ENCODE data around the gene C11orf52.
A peak's percentile ranks its signal among the peaks of the same experiment; 100 is the strongest.

C11orf52 gene

GRCh38 chr11:111939836-111940604, 21.3 kb downstream of the C11orf52 start:
- DNase-seq (ENCODE audit: low spot score) = no peak

GRCh38 chr11:111941963-111942362, 23.2 kb downstream of the C11orf52 start:
- DNase-seq (ENCODE audit: low spot score) = no peak

- DNase-seq (ENCODE audit: low spot score) = no peak
Measured at GRCh38 chr11:111942829-111943228, 24.1 kb downstream of the C11orf52 start.

GRCh38 chr11:111944139-111944538, 25.4 kb downstream of the C11orf52 start:
- no peak for DNase-seq (ENCODE audit: low spot score)

GRCh38 chr11:111944651-111945051, 25.9 kb downstream of the C11orf52 start:
- peak; percentile 52 for DNase-seq (ENCODE audit: low spot score)

- no peak for DNase-seq (ENCODE audit: low spot score)
Measured at GRCh38 chr11:111945198-111945597, 26.5 kb downstream of the C11orf52 start.

- DNase-seq (ENCODE audit: low spot score) = no peak
Measured at GRCh38 chr11:111946499-111946898, 27.8 kb downstream of the C11orf52 start.

GRCh38 chr11:111947143-111947542, 28.4 kb downstream of the C11orf52 start:
- no peak for DNase-seq (ENCODE audit: low spot score)

- no peak for DNase-seq (ENCODE audit: low spot score)
Measured at GRCh38 chr11:111949519-111950426, 31.1 kb downstream of the C11orf52 start.

- no peak for DNase-seq (ENCODE audit: low spot score)
Measured at GRCh38 chr11:111951565-111951964, 32.9 kb downstream of the C11orf52 start.

GRCh38 chr11:111954154-111954553, 35.4 kb downstream of the C11orf52 start:
- no peak for DNase-seq (ENCODE audit: low spot score)

- no peak for DNase-seq (ENCODE audit: low spot score)
Measured at GRCh38 chr11:111957663-111958444, 39.1 kb downstream of the C11orf52 start.

GRCh38 chr11:111960916-111961315, 42.2 kb downstream of the C11orf52 start:
- DNase-seq (ENCODE audit: low spot score) = no peak

GRCh38 chr11:111961389-111962300, 42.9 kb downstream of the C11orf52 start:
- DNase-seq (ENCODE audit: low spot score) = no peak

GRCh38 chr11:111963931-111964340, 45.2 kb downstream of the C11orf52 start:
- DNase-seq (ENCODE audit: low spot score) = no peak

- no peak for DNase-seq (ENCODE audit: low spot score)
Measured at GRCh38 chr11:111966678-111967077, 48.0 kb downstream of the C11orf52 start.

GRCh38 chr11:111967649-111968048, 48.9 kb downstream of the C11orf52 start:
- no peak for DNase-seq (ENCODE audit: low spot score)

- DNase-seq (ENCODE audit: low spot score) = no peak
Measured at GRCh38 chr11:111969344-111969743, 50.6 kb downstream of the C11orf52 start.

GRCh38 chr11:111974446-111974845, 55.7 kb downstream of the C11orf52 start:
- DNase-seq (ENCODE audit: low spot score) = no peak

- no peak for DNase-seq (ENCODE audit: low spot score)
Measured at GRCh38 chr11:111975076-111975806, 56.5 kb downstream of the C11orf52 start.
